AG04450 (cell line): ENCODE results near the gene ADAMTSL1. TPM values are rescaled to one million over a fixed set of nuclear protein-coding genes. Genes with fewer than 3 reads are reported as not detected.

Source experiments
- CTCF ChIA-PET: fragments of 300-600, 350-600 bp; formaldehyde crosslinking; extraction: SDS; loops from one replicate; lab custom pipeline; 2022; ENCODE audit warnings: antibody characterized with exemption, inconsistent platforms; lab: Charles Lee
- POLR2A ChIA-PET: fragments of 350-600 bp; formaldehyde crosslinking; extraction: SDS; loops from one replicate; lab custom pipeline; 2021; ENCODE audit warnings: antibody characterized with exemption, inconsistent platforms; lab: Yijun Ruan, JAX
- DNase-seq: peaks from one replicate; pipeline ENCODE4 v3.0.0-alpha.2; 2011; ENCODE audit warnings: low read depth, low spot score
- H3K27ac ChIP-seq: one replicate; pipeline ENCODE4 v1.5.1; 2012; ENCODE audit warnings: low read depth, low read length, control low read depth
- H3K27me3 ChIP-seq: one replicate; pipeline ENCODE4 v1.6.0; 2012; ENCODE audit warnings: low read length; ENCODE audit not compliant: control insufficient read depth, insufficient read depth
- H3K4me3 ChIP-seq: 2 replicates; pipeline ENCODE4 v1.5.1; 2011; ENCODE audit warnings: mild to moderate bottlenecking, low read depth, low read length, control low read depth
- H3K9me3 ChIP-seq: 2 replicates; pipeline ENCODE4 v1.5.1; 2012; ENCODE audit warnings: low read length; ENCODE audit not compliant: control insufficient read depth, insufficient read depth
- polyA plus RNA-seq: library from polyadenylated mRNA; depleted of rRNA; stranded (reverse); fragments of >200 nt; gene quantifications from 2 replicates; pipeline ENCODE4 v1.2.3, GENCODE V29; 2011
- TF ChIP-seq, protein P1 (sequence below): IDR thresholded peaks from 2 replicates; pipeline ENCODE4 v1.5.1; 2011; ENCODE audit warnings: low read depth, low read length, control low read depth, inconsistent platforms

The ADAMTSL1 gene
- polyA plus RNA-seq, 1 experiment = 22.2 TPM

DNA sequence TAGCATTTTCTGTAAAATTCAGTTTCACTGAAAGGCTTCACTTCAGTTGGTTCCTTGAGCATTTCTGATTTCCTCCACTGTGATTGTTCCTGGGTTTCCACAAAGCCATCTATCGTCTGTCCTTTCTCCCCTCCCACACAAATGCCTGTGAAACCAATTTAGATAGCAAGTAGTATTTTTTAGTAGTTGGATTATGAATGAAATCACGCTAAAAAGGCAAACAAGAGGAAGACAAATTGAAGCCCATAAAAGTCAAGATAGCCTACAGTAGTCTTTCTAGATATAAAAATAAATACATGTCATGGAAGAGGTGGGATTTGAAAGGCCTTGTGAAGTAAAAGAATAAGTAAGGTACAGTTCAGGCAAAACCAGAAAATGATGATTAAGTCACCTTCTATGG is 162.8 kb downstream of the ADAMTSL1 start:
- H3K9me3 ChIP-seq = no peaks in the 10 kb centered on the region
- no peaks in the 10 kb centered on the region for H3K27me3 ChIP-seq
- ChIA-PET CTCF (no interaction called here), POLR2A (no interaction called here)
- no peak overlapping the region for H3K4me3 ChIP-seq
- TF ChIP-seq, protein P1, sequence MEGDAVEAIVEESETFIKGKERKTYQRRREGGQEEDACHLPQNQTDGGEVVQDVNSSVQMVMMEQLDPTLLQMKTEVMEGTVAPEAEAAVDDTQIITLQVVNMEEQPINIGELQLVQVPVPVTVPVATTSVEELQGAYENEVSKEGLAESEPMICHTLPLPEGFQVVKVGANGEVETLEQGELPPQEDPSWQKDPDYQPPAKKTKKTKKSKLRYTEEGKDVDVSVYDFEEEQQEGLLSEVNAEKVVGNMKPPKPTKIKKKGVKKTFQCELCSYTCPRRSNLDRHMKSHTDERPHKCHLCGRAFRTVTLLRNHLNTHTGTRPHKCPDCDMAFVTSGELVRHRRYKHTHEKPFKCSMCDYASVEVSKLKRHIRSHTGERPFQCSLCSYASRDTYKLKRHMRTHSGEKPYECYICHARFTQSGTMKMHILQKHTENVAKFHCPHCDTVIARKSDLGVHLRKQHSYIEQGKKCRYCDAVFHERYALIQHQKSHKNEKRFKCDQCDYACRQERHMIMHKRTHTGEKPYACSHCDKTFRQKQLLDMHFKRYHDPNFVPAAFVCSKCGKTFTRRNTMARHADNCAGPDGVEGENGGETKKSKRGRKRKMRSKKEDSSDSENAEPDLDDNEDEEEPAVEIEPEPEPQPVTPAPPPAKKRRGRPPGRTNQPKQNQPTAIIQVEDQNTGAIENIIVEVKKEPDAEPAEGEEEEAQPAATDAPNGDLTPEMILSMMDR = no peak
- H3K27ac ChIP-seq = no peak overlapping the region
- no peak for DNase-seq

DNA sequence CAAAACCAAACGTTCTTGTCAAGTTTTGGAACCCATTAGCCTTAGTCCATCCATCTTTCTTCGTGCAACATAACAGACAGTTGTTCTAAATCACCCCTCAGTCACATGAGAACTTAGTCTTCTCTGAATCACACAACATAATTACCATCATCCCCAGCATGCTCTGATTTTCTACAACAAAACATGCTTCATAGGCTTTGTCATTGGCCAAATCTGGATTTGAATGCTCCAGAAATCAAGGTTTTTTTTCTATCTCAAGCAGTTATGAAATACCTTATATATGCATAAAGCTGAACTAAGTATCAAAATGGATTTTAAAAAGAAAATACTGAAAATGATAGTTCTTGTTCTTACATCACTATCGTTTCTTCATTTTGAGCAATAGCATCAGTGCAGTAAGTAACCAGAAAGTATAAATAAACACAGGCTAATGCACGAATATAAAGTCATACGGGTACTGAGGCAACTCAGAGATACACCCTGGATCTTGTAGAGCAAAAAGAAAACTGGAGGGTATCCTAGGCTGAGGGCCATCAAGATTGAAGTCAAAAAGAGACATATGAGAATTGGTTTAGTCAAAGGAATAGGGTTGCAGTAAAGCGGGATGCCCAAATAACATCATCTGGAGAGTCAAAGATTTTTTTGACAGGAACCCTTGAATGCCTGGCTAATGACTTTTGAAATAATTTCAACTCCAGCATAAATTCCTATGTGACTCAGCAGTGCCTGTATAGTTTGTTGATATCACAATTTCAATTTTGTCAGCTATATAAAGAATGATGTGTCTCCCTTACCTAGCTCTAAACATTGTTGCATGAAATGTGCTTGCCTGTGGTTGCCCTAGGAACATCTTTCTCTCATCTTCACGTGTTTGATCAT is 164.7 kb downstream of the ADAMTSL1 start:
- no peaks in the 10 kb centered on the region for H3K9me3 ChIP-seq
- TF ChIP-seq, protein P1 = no peak
- peak; percentile 15 for DNase-seq
- H3K27ac ChIP-seq = no peak overlapping the region
- no peaks in the 10 kb centered on the region for H3K27me3 ChIP-seq
- ChIA-PET POLR2A (no interaction called here), CTCF (no interaction called here)
- no peak overlapping the region for H3K4me3 ChIP-seq

DNA sequence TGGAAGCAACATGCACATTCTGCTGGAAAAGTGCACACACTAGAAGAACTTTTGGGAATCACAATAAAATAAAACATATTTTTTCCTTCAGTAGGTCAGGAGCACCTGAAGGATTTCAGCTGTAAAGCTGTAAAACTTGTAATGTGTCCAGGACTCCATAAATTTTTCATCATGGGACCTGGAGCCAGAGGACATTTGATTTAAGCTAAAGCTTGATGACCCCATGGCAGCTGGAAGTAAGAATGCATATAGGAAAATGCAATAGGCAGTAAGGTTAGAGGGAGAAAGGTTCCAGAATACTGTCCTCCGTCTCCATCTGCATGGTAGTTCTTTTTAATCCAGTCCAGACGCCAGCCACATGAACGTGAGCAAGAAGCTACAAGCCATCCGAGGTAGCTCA is 166.0 kb downstream of the ADAMTSL1 start:
- Histone ChIP-seq H3K9me3 (no peaks in the 10 kb centered on the region), H3K4me3 (no peak overlapping the region), H3K27ac (no peak overlapping the region), H3K27me3 (no peaks in the 10 kb centered on the region)
- TF ChIP-seq, protein P1 = no peak
- CTCF ChIA-PET = interaction anchor here (1.7 kb wide), 1 partner anchor 15 kb away, joined by 5 read pairs; no protein-coding TSS in a partner anchor
- no peak for DNase-seq
- POLR2A ChIA-PET = no interaction called here

DNA sequence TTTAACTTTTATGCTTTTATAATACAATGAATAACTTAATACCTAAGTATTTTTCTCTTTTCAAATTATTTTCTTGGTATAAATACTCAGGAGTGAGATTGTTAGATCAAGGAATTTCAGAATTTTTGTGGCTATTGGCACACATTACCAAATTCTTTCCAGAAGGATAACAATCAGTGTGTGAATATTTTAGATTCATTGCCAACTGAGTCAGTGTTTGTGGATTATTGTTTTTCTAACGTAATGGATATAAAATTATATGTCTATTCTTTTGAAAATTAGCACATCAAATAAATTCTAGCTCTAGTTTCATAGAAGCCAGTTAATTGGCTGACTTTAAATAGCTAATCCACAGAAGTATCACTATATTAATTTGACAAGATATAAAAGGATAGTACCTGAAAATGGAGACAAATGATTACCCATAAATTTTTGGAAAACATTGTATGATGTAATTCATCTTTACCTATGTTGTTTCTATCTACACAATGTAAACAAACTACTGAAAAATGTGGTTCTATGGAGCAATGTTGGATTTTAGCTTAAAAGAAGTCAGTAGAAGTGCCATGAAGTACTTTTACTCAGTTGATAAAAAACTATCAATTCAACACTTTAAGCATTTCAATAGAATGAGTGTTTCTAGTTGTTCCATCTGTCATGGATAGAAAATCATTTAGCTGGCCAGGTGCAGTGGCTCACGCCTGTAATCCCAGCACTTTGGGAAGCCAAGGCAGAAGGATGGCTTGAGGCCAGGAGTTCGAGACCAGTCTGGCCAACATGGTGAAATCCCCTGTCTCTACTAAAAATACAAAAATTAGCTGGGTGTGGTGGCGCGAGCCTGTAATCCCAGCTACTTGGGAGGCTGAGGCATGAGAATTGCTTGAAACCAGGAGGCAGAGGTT is 185.1 kb downstream of the ADAMTSL1 start:
- Histone ChIP-seq H3K27me3 (no peaks in the 10 kb centered on the region), H3K4me3 (no peak overlapping the region), H3K9me3 (no peaks in the 10 kb centered on the region), H3K27ac (no peak overlapping the region)
- peak; percentile 8 for DNase-seq
- CTCF ChIA-PET = no interaction called here
- TF ChIP-seq, protein P1 = no peak
- POLR2A ChIA-PET = no interaction called here
